GM21367 (cell line): Measurements from ENCODE around the gene CTDSPL.

Experiments
- ATAC-seq: cut with Tn5 transposase; IDR thresholded peaks from one replicate; pipeline ENCODE4 v1.9.1; 2021; ENCODE audit not compliant: unreplicated experiment

CTDSPL gene

GRCh38 chr3:38015485-38015884 lies 153.8 kb downstream of the CTDSPL start:
- no peak for ATAC-seq

GRCh38 chr3:38015984-38016383 lies 154.3 kb downstream of the CTDSPL start:
- no peak for ATAC-seq

- ATAC-seq: no peak
Measured at GRCh38 chr3:38016410-38016809, 154.7 kb downstream of the CTDSPL start.

- ATAC-seq: no peak
Measured at GRCh38 chr3:38016847-38017444, 155.3 kb downstream of the CTDSPL start.

- ATAC-seq: no peak
Measured at GRCh38 chr3:38017445-38018295, 156.0 kb downstream of the CTDSPL start.

GRCh38 chr3:38018296-38019266 lies 156.9 kb downstream of the CTDSPL start:
- no peak for ATAC-seq

- ATAC-seq: no peak
Measured at GRCh38 chr3:38019658-38020341, 158.1 kb downstream of the CTDSPL start.

GRCh38 chr3:38020342-38020726 lies 158.7 kb downstream of the CTDSPL start:
- no peak for ATAC-seq

GRCh38 chr3:38021196-38021595 lies 159.5 kb downstream of the CTDSPL start:
- ATAC-seq: no peak

GRCh38 chr3:38022301-38022700 lies 160.6 kb downstream of the CTDSPL start:
- no peak for ATAC-seq

- no peak for ATAC-seq
Measured at GRCh38 chr3:38022896-38023709, 161.4 kb downstream of the CTDSPL start.

- ATAC-seq: no peak
Measured at GRCh38 chr3:38026856-38027255, 165.2 kb downstream of the CTDSPL start.

GRCh38 chr3:38027466-38028465 lies 166.1 kb downstream of the CTDSPL start:
- no peak for ATAC-seq

GRCh38 chr3:38028621-38029361 lies 167.1 kb downstream of the CTDSPL start:
- no peak for ATAC-seq

- no peak for ATAC-seq
Measured at GRCh38 chr3:38029400-38030125, 167.9 kb downstream of the CTDSPL start, which contains the start of gene PLCD1. Gene PLCD1, minus strand, starts transcription at chr3:38029642. Its CDS starts 103 bp downstream, at chr3:38029539.

GRCh38 chr3:38030126-38031021 lies 168.7 kb downstream of the CTDSPL start:
- ATAC-seq: no peak
